HepG2 (cell line): Measurements from ENCODE around the gene KIF22. TPM values are rescaled to one million over a fixed set of nuclear protein-coding genes. Genes with fewer than 3 reads are reported as not detected.

Source experiments
- CHD2 ChIP-seq: IDR thresholded peaks from 2 replicates; pipeline ENCODE4 v1.6.1; 2011; ENCODE audit warnings: low read depth, low read length, improper control_type of control experiment
- EHMT2 ChIP-seq: fragments of 200-600 bp; sonication (generic); IDR thresholded peaks from 2 replicates; pipeline ENCODE4 v1.7.0; 2017; ENCODE audit warnings: antibody characterized with exemption, low read depth, low read length, borderline replicate concordance
- GABPB1 ChIP-seq: IDR thresholded peaks from 2 replicates; pipeline ENCODE4 v1.6.1; 2016; ENCODE audit warnings: mild to moderate bottlenecking, missing genetic modification reagents, moderate library complexity, missing compliant biosample characterization
- MAFF ChIP-seq: IDR thresholded peaks from 2 replicates; pipeline ENCODE4 v1.6.1; 2011; ENCODE audit warnings: low read depth, low read length, improper control_type of control experiment
- MIER2 ChIP-seq: IDR thresholded peaks from 2 replicates; pipeline ENCODE4 v1.6.1; 2016; ENCODE audit warnings: missing biosample characterization, missing genetic modification reagents
- NFATC3 ChIP-seq: sonication (generic); formaldehyde crosslinking; IDR thresholded peaks from 2 replicates; pipeline ENCODE4 v1.5.1; 2020; ENCODE audit warnings: mild to moderate bottlenecking, missing genetic modification reagents
- NFKBIZ ChIP-seq: IDR thresholded peaks from 2 replicates; pipeline ENCODE4 v1.6.1; 2018; ENCODE audit warnings: missing genetic modification reagents, missing compliant biosample characterization
- RCOR2 ChIP-seq: IDR thresholded peaks from 2 replicates; pipeline ENCODE4 v1.6.1; 2016; ENCODE audit warnings: missing biosample characterization, missing genetic modification reagents
- polyA plus RNA-seq, 8 experiments: library from polyadenylated mRNA; depleted of rRNA in 3 of 8; stranded (reverse) in 7 of 8; unstranded in 1 of 8; fragments of >200 nt; fragmentation: Illumina TruSeq in 4 of 8; extraction: Trizol in 4 of 8; gene quantifications; 2 replicates each; pipeline versions ENCODE4 v1.2.1 to v1.2.3, GENCODE V29; 2011 to 2016; ENCODE audit warnings: low read depth in 4 of 8, missing spikeins in 1 of 8, mixed read lengths in 1 of 8; ENCODE audit not compliant: insufficient read depth in 1 of 8
- total RNA-seq, 5 experiments: library from RNA; depleted of rRNA; stranded (reverse); fragments of >200 nt; fragmentation: Illumina TruSeq; extraction: Trizol; gene quantifications; 2 replicates each; pipeline ENCODE4 v1.2.3, GENCODE V29; 2016; ENCODE audit warnings: low read depth in 1 of 5
- TF ChIP-seq, protein P1 (sequence below): sonication (generic); formaldehyde crosslinking; IDR thresholded peaks from 2 replicates; pipeline ENCODE4 v1.9.0; 2021; ENCODE audit warnings: mild to moderate bottlenecking, missing genetic modification reagents
- TF ChIP-seq, protein P2 (sequence below): sonication (generic); formaldehyde crosslinking; IDR thresholded peaks from 2 replicates; pipeline ENCODE4 v1.5.0; 2020; ENCODE audit warnings: missing genetic modification reagents
- TF ChIP-seq, protein P3 (sequence below), 2 experiments: fragments of 450-650 bp in 1 of 2; sonication (generic) in 1 of 2; formaldehyde crosslinking in 1 of 2; IDR thresholded peaks; 2 replicates each; pipeline versions ENCODE4 v1.6.1 to v1.8.0; 2016 to 2022; ENCODE audit warnings: antibody characterized with exemption in 1 of 2, mild to moderate bottlenecking in 1 of 2, missing genetic modification reagents in 1 of 2

KIF22 gene
- total and polyA plus RNA-seq, 2 of the 13 experiments (the other 11 are each of a cell fraction or from before 2014, with no cell fraction given), result 95.8 to 118 TPM

DNA sequence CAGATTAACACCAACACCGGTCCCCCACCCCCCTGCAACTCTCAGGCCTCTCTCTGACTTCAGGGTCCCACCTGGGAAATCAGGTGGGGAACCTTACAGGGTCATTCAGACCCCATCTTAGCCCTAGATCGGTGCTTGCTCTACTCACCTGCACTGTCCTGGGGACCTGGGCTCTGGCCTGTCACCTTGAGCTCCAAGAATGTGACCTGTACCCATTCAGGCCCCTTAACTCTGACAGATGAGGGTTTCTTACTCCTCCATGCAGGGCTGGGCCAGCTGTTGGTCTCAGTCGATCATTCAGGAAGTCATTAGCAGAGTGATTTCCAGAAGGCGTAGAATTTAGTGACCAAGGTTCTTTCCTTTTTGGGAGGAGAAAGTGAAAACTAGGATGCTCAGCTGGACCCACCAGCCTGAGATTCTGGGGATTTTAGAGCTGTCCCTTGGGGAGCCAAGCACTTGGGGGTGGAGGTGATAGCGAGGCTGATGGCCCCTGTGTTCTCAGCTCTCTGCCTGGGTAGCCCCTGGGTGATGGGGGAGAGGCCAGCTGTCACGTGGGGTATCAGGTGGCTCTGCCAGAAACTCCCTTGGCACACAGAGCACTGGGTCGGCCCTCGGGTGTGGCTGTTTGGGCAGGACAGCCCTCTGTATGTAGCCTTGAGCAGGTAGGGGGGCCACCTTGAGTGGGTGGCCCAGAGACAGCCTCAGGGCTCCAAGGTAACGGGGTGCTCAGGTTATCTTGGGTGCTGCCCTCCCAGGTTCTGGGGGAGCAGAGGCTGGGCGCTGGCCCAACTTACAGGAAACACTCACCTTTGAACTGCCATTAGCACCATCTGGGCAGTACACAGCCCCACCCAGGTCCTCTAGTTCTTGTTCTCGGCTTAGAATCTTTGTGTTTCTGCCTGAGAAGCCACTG, 30.4 kb downstream of the KIF22 start (continued):
- TF ChIP-seq CHD2, result no peak
- TF ChIP-seq, protein P1, sequence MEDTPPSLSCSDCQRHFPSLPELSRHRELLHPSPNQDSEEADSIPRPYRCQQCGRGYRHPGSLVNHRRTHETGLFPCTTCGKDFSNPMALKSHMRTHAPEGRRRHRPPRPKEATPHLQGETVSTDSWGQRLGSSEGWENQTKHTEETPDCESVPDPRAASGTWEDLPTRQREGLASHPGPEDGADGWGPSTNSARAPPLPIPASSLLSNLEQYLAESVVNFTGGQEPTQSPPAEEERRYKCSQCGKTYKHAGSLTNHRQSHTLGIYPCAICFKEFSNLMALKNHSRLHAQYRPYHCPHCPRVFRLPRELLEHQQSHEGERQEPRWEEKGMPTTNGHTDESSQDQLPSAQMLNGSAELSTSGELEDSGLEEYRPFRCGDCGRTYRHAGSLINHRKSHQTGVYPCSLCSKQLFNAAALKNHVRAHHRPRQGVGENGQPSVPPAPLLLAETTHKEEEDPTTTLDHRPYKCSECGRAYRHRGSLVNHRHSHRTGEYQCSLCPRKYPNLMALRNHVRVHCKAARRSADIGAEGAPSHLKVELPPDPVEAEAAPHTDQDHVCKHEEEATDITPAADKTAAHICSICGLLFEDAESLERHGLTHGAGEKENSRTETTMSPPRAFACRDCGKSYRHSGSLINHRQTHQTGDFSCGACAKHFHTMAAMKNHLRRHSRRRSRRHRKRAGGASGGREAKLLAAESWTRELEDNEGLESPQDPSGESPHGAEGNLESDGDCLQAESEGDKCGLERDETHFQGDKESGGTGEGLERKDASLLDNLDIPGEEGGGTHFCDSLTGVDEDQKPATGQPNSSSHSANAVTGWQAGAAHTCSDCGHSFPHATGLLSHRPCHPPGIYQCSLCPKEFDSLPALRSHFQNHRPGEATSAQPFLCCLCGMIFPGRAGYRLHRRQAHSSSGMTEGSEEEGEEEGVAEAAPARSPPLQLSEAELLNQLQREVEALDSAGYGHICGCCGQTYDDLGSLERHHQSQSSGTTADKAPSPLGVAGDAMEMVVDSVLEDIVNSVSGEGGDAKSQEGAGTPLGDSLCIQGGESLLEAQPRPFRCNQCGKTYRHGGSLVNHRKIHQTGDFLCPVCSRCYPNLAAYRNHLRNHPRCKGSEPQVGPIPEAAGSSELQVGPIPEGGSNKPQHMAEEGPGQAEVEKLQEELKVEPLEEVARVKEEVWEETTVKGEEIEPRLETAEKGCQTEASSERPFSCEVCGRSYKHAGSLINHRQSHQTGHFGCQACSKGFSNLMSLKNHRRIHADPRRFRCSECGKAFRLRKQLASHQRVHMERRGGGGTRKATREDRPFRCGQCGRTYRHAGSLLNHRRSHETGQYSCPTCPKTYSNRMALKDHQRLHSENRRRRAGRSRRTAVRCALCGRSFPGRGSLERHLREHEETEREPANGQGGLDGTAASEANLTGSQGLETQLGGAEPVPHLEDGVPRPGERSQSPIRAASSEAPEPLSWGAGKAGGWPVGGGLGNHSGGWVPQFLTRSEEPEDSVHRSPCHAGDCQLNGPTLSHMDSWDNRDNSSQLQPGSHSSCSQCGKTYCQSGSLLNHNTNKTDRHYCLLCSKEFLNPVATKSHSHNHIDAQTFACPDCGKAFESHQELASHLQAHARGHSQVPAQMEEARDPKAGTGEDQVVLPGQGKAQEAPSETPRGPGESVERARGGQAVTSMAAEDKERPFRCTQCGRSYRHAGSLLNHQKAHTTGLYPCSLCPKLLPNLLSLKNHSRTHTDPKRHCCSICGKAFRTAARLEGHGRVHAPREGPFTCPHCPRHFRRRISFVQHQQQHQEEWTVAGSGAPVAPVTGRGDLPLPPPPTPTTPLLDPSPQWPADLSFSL (CRISPR knock-in tag), result no peak
- no peak; the same call in 1 of the 2 replicates for TF ChIP-seq GABPB1
- no peak for TF ChIP-seq RCOR2 (CRISPR knock-in tag)
- TF ChIP-seq, protein P2, sequence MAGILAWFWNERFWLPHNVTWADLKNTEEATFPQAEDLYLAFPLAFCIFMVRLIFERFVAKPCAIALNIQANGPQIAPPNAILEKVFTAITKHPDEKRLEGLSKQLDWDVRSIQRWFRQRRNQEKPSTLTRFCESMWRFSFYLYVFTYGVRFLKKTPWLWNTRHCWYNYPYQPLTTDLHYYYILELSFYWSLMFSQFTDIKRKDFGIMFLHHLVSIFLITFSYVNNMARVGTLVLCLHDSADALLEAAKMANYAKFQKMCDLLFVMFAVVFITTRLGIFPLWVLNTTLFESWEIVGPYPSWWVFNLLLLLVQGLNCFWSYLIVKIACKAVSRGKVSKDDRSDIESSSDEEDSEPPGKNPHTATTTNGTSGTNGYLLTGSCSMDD (CRISPR knock-in tag), result no peak
- TF ChIP-seq MAFF, result no peak
- no peak for TF ChIP-seq EHMT2
- 0 out of 2 replicates have a peak, but pooled peaks have one; percentile 11 for TF ChIP-seq MIER2
- TF ChIP-seq NFATC3, result no peak
- TF ChIP-seq, protein P3, sequence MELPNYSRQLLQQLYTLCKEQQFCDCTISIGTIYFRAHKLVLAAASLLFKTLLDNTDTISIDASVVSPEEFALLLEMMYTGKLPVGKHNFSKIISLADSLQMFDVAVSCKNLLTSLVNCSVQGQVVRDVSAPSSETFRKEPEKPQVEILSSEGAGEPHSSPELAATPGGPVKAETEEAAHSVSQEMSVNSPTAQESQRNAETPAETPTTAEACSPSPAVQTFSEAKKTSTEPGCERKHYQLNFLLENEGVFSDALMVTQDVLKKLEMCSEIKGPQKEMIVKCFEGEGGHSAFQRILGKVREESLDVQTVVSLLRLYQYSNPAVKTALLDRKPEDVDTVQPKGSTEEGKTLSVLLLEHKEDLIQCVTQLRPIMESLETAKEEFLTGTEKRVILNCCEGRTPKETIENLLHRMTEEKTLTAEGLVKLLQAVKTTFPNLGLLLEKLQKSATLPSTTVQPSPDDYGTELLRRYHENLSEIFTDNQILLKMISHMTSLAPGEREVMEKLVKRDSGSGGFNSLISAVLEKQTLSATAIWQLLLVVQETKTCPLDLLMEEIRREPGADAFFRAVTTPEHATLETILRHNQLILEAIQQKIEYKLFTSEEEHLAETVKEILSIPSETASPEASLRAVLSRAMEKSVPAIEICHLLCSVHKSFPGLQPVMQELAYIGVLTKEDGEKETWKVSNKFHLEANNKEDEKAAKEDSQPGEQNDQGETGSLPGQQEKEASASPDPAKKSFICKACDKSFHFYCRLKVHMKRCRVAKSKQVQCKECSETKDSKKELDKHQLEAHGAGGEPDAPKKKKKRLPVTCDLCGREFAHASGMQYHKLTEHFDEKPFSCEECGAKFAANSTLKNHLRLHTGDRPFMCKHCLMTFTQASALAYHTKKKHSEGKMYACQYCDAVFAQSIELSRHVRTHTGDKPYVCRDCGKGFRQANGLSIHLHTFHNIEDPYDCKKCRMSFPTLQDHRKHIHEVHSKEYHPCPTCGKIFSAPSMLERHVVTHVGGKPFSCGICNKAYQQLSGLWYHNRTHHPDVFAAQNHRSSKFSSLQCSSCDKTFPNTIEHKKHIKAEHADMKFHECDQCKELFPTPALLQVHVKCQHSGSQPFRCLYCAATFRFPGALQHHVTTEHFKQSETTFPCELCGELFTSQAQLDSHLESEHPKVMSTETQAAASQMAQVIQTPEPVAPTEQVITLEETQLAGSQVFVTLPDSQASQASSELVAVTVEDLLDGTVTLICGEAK (IDR thresholded peaks at IDR 0.05), result no peak
- TF ChIP-seq, protein P3 (CRISPR knock-in tag; IDR thresholded peaks at IDR 0.05), result no peak
- no peak for TF ChIP-seq NFKBIZ (CRISPR knock-in tag)
